Subcutaneous adipose tissue (tissue), 4 donors: ENCODE results near the gene PGAP2. TPM values are rescaled to one million over a fixed set of nuclear protein-coding genes. Genes with fewer than 3 reads are reported as not detected.

Experiments used
- CTCF ChIP-seq: fragments of 450-650 bp; IDR thresholded peaks from one replicate; pipeline ENCODE4 v1.5.1; 2016; ENCODE audit warnings: low read depth, mild to moderate bottlenecking, control low read depth, antibody characterized with exemption, moderate library complexity
- total RNA-seq, 4 donors: library from RNA; depleted of rRNA; stranded (reverse); fragments of >200 nt; gene quantifications; one replicate each; pipeline ENCODE4 v1.1.0, GENCODE V29; 2016

The PGAP2 gene
- total RNA-seq: 1 to 10 TPM; 5.5 to 9.3 (median 7.3) TPM

- TF ChIP-seq CTCF: no peak
Observed at GRCh38 chr11:3807909-3808860, at the start of gene PGAP2. TSS of gene PGAP2 (plus strand) at chr11:3808560. CDS start at chr11:3811260, 2,700 bp downstream.

- TF ChIP-seq CTCF: no peak
Observed at GRCh38 chr11:3764266-3764665, 44.1 kb upstream of the PGAP2 start.

GRCh38 chr11:3767536-3767935, 40.8 kb upstream of the PGAP2 start:
- TF ChIP-seq CTCF: no peak

GRCh38 chr11:3773180-3773579, 35.2 kb upstream of the PGAP2 start:
- no peak for TF ChIP-seq CTCF

- TF ChIP-seq CTCF: no peak
Observed at GRCh38 chr11:3775736-3776406, 32.5 kb upstream of the PGAP2 start.

- TF ChIP-seq CTCF: no peak
Observed at GRCh38 chr11:3781423-3781822, 26.9 kb upstream of the PGAP2 start.

GRCh38 chr11:3782963-3783362, 25.4 kb upstream of the PGAP2 start:
- no peak for TF ChIP-seq CTCF
